Smooth muscle cell (in vitro differentiated cells): ENCODE measurements around the gene HNRNPF. TPM values are rescaled to one million over a fixed set of nuclear protein-coding genes. Genes with fewer than 3 reads are reported as not detected.

Experiments used
- DNase-seq: peaks from one replicate; lab custom pipeline; 2025; ENCODE audit not compliant: unreplicated experiment; lab: John Stamatoyannopoulos, UW
- H2AFZ ChIP-seq: fragments of 200-600 bp; sonication (generic); 2 replicates; pipeline ENCODE4 v1.6.0; 2016; ENCODE audit warnings: antibody characterized with exemption, low read depth, mild to moderate bottlenecking
- H3F3A ChIP-seq: fragments of 200-600 bp; sonication (generic); 2 replicates; pipeline ENCODE4 v1.6.0; 2017; ENCODE audit warnings: antibody characterized with exemption, low read depth
- H3K27ac ChIP-seq: fragments of 200-600 bp; sonication (generic); 2 replicates; pipeline ENCODE4 v1.5.1; 2016; ENCODE audit warnings: low read depth, mild to moderate bottlenecking
- H3K27me3 ChIP-seq: fragments of 200-600 bp; sonication (generic); 2 replicates; pipeline ENCODE4 v1.6.1; 2016; ENCODE audit warnings: low read depth, mild to moderate bottlenecking
- H3K36me3 ChIP-seq: fragments of 200-600 bp; sonication (generic); 2 replicates; pipeline ENCODE4 v1.5.1; 2016; ENCODE audit warnings: low read depth
- H3K4me1 ChIP-seq: fragments of 200-600 bp; sonication (generic); 2 replicates; pipeline ENCODE4 v1.5.1; 2016; ENCODE audit warnings: low read depth
- H3K4me2 ChIP-seq: fragments of 200-600 bp; sonication (generic); 2 replicates; pipeline ENCODE4 v1.6.0; 2016; ENCODE audit warnings: mild to moderate bottlenecking
- H3K4me3 ChIP-seq: fragments of 200-600 bp; sonication (generic); 2 replicates; pipeline ENCODE4 v1.5.1; 2016; ENCODE audit warnings: mild to moderate bottlenecking
- H3K79me2 ChIP-seq: fragments of 200-600 bp; sonication (generic); 2 replicates; pipeline ENCODE4 v1.6.0; 2016; ENCODE audit warnings: low read depth, mild to moderate bottlenecking
- H3K9ac ChIP-seq: fragments of 200-600 bp; sonication (generic); 2 replicates; pipeline ENCODE4 v1.6.0; 2016; ENCODE audit warnings: low read depth
- H3K9me3 ChIP-seq: fragments of 200-600 bp; sonication (generic); replicated peaks from 2 replicates; pipeline ENCODE4 v1.5.1; 2016; ENCODE audit warnings: low read depth
- H4K20me1 ChIP-seq: fragments of 200-600 bp; sonication (generic); 2 replicates; pipeline ENCODE4 v1.6.0; 2016; ENCODE audit warnings: low read depth
- WGBS: methylation state at CpG from one replicate; pipeline ENCODE4 v1.1.7; 2016; ENCODE audit warnings: low lambda C conversion rate; 5-methylcytosine and 5-hydroxymethylcytosine counted together
- polyA plus RNA-seq: library from polyadenylated mRNA; unstranded; fragments of >200 nt; fragmentation: Nextera tagmentation; extraction: Ambion mirVana; gene quantifications from 2 replicates; pipeline ENCODE4 v1.2.1, GENCODE V29; 2016
- total RNA-seq: library from RNA; depleted of rRNA; stranded (reverse); fragments of >200 nt; gene quantifications from 2 replicates; pipeline ENCODE4 v1.2.3, GENCODE V29; 2014
- TF ChIP-seq, protein P1 (sequence below): fragments of 200-600 bp; sonication (generic); IDR thresholded peaks from 2 replicates; pipeline ENCODE4 v1.5.1; 2017; ENCODE audit warnings: borderline replicate concordance, mild to moderate bottlenecking, antibody characterized with exemption; ENCODE audit not compliant: insufficient read depth, poor library complexity, severe bottlenecking

Gene HNRNPF
- total and polyA plus RNA-seq, 2 experiments from 2014 or later, result 71.9 to 112 TPM

DNA sequence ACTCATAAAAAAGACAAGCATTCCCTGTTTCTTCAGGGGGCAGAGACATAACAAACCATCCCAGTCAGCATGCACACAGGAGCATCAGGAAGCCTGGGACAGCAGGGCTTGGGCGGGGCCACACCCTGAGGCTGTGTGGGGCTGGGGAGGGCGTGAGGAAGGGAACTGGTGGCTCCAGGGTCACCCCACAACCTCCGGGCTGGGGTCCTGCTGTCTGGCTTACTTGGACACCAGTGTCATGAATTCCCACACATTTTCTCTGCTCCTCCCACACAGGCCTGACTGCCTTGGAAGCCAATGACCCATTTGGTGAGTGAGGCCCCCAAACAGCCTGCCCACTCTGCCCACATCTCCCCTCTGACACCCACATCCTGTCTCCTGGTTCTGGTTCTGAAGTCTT lies 34.8 kb downstream of the HNRNPF start:
- DNase-seq, result no peak
- no peak overlapping the region for H3K4me3 ChIP-seq
- H3K9me3 ChIP-seq, result no peaks in the 10 kb centered on the region
- no peaks in the 10 kb centered on the region for H3K36me3 ChIP-seq
- no peak overlapping the region for H2AFZ ChIP-seq
- 90% methylated on average over 3 of the region's 3 CpGs for WGBS
- H3K79me2 ChIP-seq, result no peaks in the 10 kb centered on the region
- no peak overlapping the region for H3K27ac ChIP-seq
- H3K27me3 ChIP-seq, result no peaks in the 10 kb centered on the region
- H3F3A ChIP-seq, result no peaks in the 10 kb centered on the region
- no peaks in the 10 kb centered on the region for H4K20me1 ChIP-seq
- H3K4me2 ChIP-seq, result no peak overlapping the region
- H3K4me1 ChIP-seq, result peaks cover 8% of the 10 kb centered on the region
- TF ChIP-seq, protein P1, sequence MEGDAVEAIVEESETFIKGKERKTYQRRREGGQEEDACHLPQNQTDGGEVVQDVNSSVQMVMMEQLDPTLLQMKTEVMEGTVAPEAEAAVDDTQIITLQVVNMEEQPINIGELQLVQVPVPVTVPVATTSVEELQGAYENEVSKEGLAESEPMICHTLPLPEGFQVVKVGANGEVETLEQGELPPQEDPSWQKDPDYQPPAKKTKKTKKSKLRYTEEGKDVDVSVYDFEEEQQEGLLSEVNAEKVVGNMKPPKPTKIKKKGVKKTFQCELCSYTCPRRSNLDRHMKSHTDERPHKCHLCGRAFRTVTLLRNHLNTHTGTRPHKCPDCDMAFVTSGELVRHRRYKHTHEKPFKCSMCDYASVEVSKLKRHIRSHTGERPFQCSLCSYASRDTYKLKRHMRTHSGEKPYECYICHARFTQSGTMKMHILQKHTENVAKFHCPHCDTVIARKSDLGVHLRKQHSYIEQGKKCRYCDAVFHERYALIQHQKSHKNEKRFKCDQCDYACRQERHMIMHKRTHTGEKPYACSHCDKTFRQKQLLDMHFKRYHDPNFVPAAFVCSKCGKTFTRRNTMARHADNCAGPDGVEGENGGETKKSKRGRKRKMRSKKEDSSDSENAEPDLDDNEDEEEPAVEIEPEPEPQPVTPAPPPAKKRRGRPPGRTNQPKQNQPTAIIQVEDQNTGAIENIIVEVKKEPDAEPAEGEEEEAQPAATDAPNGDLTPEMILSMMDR, result no peak
- H3K9ac ChIP-seq, result no peak overlapping the region

DNA sequence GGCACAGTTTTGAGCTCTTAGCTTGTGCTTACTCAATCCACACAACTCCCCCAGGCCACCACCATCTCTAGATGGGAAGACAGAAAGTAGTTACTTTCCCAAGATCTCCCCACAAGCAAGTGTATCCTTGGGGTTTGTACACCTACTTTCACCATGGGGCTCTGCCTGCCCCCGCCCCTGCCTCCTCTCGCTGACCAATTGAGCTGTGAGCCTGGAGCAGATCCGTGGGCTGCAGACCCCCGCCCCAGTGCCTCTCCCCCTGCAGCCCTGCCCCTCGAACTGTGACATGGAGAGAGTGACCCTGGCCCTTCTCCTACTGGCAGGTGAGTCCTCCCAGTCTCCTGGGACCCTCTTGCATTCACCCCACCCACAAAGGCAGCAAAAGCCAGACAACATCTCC lies 35.5 kb downstream of the HNRNPF start:
- Histone ChIP-seq H3F3A (no peaks in the 10 kb centered on the region), H3K4me1 (peaks cover 8% of the 10 kb centered on the region), H3K79me2 (no peaks in the 10 kb centered on the region), H3K36me3 (no peaks in the 10 kb centered on the region), H3K9me3 (no peaks in the 10 kb centered on the region), H3K9ac (no peak overlapping the region), H3K4me2 (no peak overlapping the region), H4K20me1 (no peaks in the 10 kb centered on the region), H3K27ac (no peak overlapping the region), H3K27me3 (no peaks in the 10 kb centered on the region), H2AFZ (no peak overlapping the region), H3K4me3 (no peak overlapping the region)
- DNase-seq, result no peak
- WGBS, result 62% methylated on average over 5 of the region's 5 CpGs
- TF ChIP-seq, protein P1, result no peak

DNA sequence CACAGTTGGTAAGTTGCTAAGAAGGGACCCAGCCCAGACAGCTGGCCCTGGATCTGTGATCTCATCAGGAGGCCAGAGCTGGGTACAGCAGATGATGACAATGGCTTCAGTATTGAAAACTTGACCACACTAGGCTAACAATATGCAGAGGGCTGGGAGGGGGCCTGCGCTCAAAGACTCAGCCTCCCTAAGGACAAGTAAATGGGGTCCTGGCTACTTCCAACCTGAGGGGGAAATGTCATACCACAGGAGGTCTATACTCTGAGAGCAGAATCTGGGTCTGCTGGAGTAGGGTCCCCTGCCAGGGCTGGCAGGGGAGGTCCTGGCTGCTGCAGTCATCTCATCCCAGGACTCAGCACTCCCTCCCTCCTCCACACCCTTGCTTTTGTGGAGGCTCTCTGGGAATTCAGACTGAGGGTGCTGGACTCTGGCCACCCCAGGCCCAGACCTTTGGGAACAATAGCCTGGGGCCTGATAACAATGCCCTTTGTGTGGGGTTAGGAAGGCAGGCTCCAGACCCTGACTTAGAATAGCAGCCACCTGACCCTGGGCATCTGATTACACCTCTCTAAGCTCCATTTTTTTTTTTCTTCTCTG lies 36.1 kb downstream of the HNRNPF start:
- H3K9me3 ChIP-seq, result no peaks in the 10 kb centered on the region
- no peaks in the 10 kb centered on the region for H3K79me2 ChIP-seq
- no peak for DNase-seq
- no peak overlapping the region for H3K27ac ChIP-seq
- H3K36me3 ChIP-seq, result no peaks in the 10 kb centered on the region
- H3K4me2 ChIP-seq, result no peak overlapping the region
- H3F3A ChIP-seq, result no peaks in the 10 kb centered on the region
- TF ChIP-seq, protein P1, result no peak
- H4K20me1 ChIP-seq, result no peaks in the 10 kb centered on the region
- H3K4me1 ChIP-seq, result peaks cover 8% of the 10 kb centered on the region
- H3K4me3 ChIP-seq, result no peak overlapping the region
- H2AFZ ChIP-seq, result no peak overlapping the region
- WGBS, result 100% methylated on average over 1 of the region's 1 CpG
- H3K9ac ChIP-seq, result no peak overlapping the region
- H3K27me3 ChIP-seq, result no peaks in the 10 kb centered on the region

DNA sequence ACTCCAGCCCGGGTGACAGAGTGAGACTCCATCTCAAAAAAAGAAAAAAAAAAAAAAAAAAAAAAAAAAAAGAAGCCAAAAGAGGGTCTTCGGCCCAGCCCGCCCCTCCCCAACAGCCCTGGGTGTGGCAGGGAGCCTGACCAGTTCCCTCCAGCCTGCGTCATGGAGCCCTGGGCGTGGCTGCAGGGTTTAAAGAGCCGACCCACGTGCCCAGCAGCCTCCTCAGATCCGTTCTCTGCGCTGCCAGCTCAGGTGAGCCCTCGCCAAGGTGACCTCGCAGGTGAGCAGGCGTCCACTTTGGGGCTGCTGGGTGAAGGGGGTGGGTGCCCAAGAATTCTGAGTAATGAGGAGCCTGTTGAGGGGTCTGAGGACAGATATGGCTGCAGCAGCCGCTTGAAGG lies 37.6 kb downstream of the HNRNPF start, which contains the start of gene FXYD4:
Gene FXYD4 (plus strand): TSS at position 219 of the 400 bp plus-strand sequence. CDS start 2,111 bp downstream, outside the sequence.
- Histone ChIP-seq H3K79me2 (no peaks in the 10 kb centered on the region), H2AFZ (no peak within 1 kb of the TSS), H3K4me3 (no peak within 1 kb of the TSS), H3K27me3 (no peaks in the 10 kb centered on the region), H3K27ac (no peak within 1 kb of the TSS), H3K4me2 (no peak within 1 kb of the TSS), H3F3A (no peaks in the 10 kb centered on the region), H3K9ac (no peak within 1 kb of the TSS), H3K36me3 (no peaks in the 10 kb centered on the region), H3K9me3 (no peaks in the 10 kb centered on the region), H4K20me1 (no peaks in the 10 kb centered on the region), H3K4me1 (peaks cover 8% of the 10 kb centered on the region)
- TF ChIP-seq, protein P1, result no peak
- no peak for DNase-seq
- WGBS, result 88% methylated on average over 13 of the region's 13 CpGs
